ENCODE data around the gene CLCN5.
A peak's percentile ranks its signal among the peaks of the same experiment; 100 is the strongest.

The CLCN5 gene

GRCh38 chrX:49995795-49996455 lies 73.5 kb downstream of the CLCN5 start:
- Histone ChIP-seq H3K9me3 (no peaks in the 10 kb centered on the region), H3K4me1 (no peaks in the 10 kb centered on the region), H3K27me3 (no peaks in the 10 kb centered on the region), H3K4me3 (ENCODE audit: low read depth, low read length) (no peak overlapping the region), H3K36me3 (no peaks in the 10 kb centered on the region)
- no peak for DNase-seq
- no peak for TF ChIP-seq CTCF (IDR thresholded peaks at IDR 0.05; ENCODE audit: low read depth, low read length)

GRCh38 chrX:49996474-49996873 lies 74.1 kb downstream of the CLCN5 start:
- no peak overlapping the region for H3K4me3 ChIP-seq (ENCODE audit: low read depth, low read length)
- H3K9me3 ChIP-seq = no peaks in the 10 kb centered on the region
- no peaks in the 10 kb centered on the region for H3K36me3 ChIP-seq
- DNase-seq = no peak
- H3K4me1 ChIP-seq = no peaks in the 10 kb centered on the region
- TF ChIP-seq CTCF (IDR thresholded peaks at IDR 0.05; ENCODE audit: low read depth, low read length) = no peak
- H3K27me3 ChIP-seq = no peaks in the 10 kb centered on the region

- H3K9me3 ChIP-seq = no peaks in the 10 kb centered on the region
- no peak for TF ChIP-seq CTCF (IDR thresholded peaks at IDR 0.05; ENCODE audit: low read depth, low read length)
- DNase-seq = no peak
- no peaks in the 10 kb centered on the region for H3K36me3 ChIP-seq
- no peaks in the 10 kb centered on the region for H3K4me1 ChIP-seq
- no peak overlapping the region for H3K4me3 ChIP-seq (ENCODE audit: low read depth, low read length)
- H3K27me3 ChIP-seq = no peaks in the 10 kb centered on the region
These were observed 76.7 kb downstream of the CLCN5 start for GRCh38 chrX:49999087-49999486.

- Histone ChIP-seq H3K27me3 (no peaks in the 10 kb centered on the region), H3K9me3 (no peaks in the 10 kb centered on the region), H3K4me1 (no peaks in the 10 kb centered on the region), H3K36me3 (no peaks in the 10 kb centered on the region), H3K4me3 (ENCODE audit: low read depth, low read length) (no peak overlapping the region)
- no peak for TF ChIP-seq CTCF (IDR thresholded peaks at IDR 0.05; ENCODE audit: low read depth, low read length)
- no peak for DNase-seq
These were observed 78.6 kb downstream of the CLCN5 start for GRCh38 chrX:50000937-50001542.

GRCh38 chrX:50002067-50002714 lies 79.8 kb downstream of the CLCN5 start:
- no peak for TF ChIP-seq CTCF (IDR thresholded peaks at IDR 0.05; ENCODE audit: low read depth, low read length)
- Histone ChIP-seq H3K27me3 (no peaks in the 10 kb centered on the region), H3K4me3 (ENCODE audit: low read depth, low read length) (no peak overlapping the region), H3K4me1 (no peaks in the 10 kb centered on the region), H3K36me3 (no peaks in the 10 kb centered on the region), H3K9me3 (no peaks in the 10 kb centered on the region)
- DNase-seq = no peak

GRCh38 chrX:50003467-50003866 lies 81.1 kb downstream of the CLCN5 start:
- H3K4me1 ChIP-seq = no peaks in the 10 kb centered on the region
- H3K36me3 ChIP-seq = no peaks in the 10 kb centered on the region
- DNase-seq = no peak
- H3K9me3 ChIP-seq = no peaks in the 10 kb centered on the region
- no peak overlapping the region for H3K4me3 ChIP-seq (ENCODE audit: low read depth, low read length)
- H3K27me3 ChIP-seq = no peaks in the 10 kb centered on the region
- 0 out of 2 replicates have a peak, but pooled peaks have one; percentile 5 for TF ChIP-seq CTCF (IDR thresholded peaks at IDR 0.05; ENCODE audit: low read depth, low read length)
